ENCODE data around the gene NACC2. TPM values are rescaled to one million over a fixed set of nuclear protein-coding genes. Genes with fewer than 3 reads are reported as not detected.

NACC2 gene
- polyA plus RNA-seq, 1 donor from 2014 or later = 0.78 TPM

GRCh38 chr9:135990468-135991429 lies 104.3 kb downstream of the NACC2 start:
- Mint-ChIP-seq H3K4me1 (peaks cover 0 to 8% (median 7%) of the 10 kb centered on the region in 3 donors), H3K9me3 (no peaks in the 10 kb centered on the region), H3K4me3 (peak overlapping the region in 2 of 4 donors; percentile 38 to 67), H3K27ac (no peak overlapping the region), H3K27me3 (peaks cover 2% of the 10 kb centered on the region), H3K36me3 (no peaks in the 10 kb centered on the region)

- Mint-ChIP-seq H3K27ac (no peak overlapping the region), H3K9me3 (no peaks in the 10 kb centered on the region), H3K27me3 (peaks cover 2% of the 10 kb centered on the region), H3K4me3 (peak overlapping the region in 2 of 4 donors; percentile 38 to 67), H3K36me3 (no peaks in the 10 kb centered on the region), H3K4me1 (peaks cover 0 to 8% (median 7%) of the 10 kb centered on the region in 3 donors)
Observed at GRCh38 chr9:135989722-135990467, 105.2 kb downstream of the NACC2 start.

- H3K27me3 Mint-ChIP-seq = peaks cover 2% of the 10 kb centered on the region
- H3K4me1 Mint-ChIP-seq = peaks cover 0 to 7% (median 7%) of the 10 kb centered on the region in 3 donors
- no peak overlapping the region for H3K4me3 Mint-ChIP-seq
- H3K9me3 Mint-ChIP-seq = no peaks in the 10 kb centered on the region
- H3K36me3 Mint-ChIP-seq = no peaks in the 10 kb centered on the region
- H3K27ac Mint-ChIP-seq = no peak overlapping the region
Observed at GRCh38 chr9:135989157-135989556, 105.9 kb downstream of the NACC2 start.

- peaks cover 2% of the 10 kb centered on the region for H3K27me3 Mint-ChIP-seq
- H3K27ac Mint-ChIP-seq = no peak overlapping the region
Observed at GRCh38 chr9:135988493-135988892, 106.6 kb downstream of the NACC2 start.

GRCh38 chr9:135987838-135988404 lies 107.2 kb downstream of the NACC2 start:
- Mint-ChIP-seq H3K27me3 (peaks cover 2% of the 10 kb centered on the region), H3K9me3 (no peaks in the 10 kb centered on the region), H3K36me3 (no peaks in the 10 kb centered on the region), H3K4me1 (peaks cover 0 to 7% (median 7%) of the 10 kb centered on the region in 3 donors), H3K4me3 (no peak overlapping the region), H3K27ac (no peak overlapping the region)

More at GRCh38 chr9:135988493-135988892, 106.6 kb downstream of the NACC2 start:
- peak overlapping the region in 1 of 4 donors; percentile 63 for H3K4me3 Mint-ChIP-seq
- H3K4me1 Mint-ChIP-seq = peaks cover 0 to 7% (median 7%) of the 10 kb centered on the region in 3 donors
- H3K9me3 Mint-ChIP-seq = no peaks in the 10 kb centered on the region
- H3K36me3 Mint-ChIP-seq = no peaks in the 10 kb centered on the region

GRCh38 chr9:135986605-135987004 lies 108.5 kb downstream of the NACC2 start:
- Mint-ChIP-seq H3K36me3 (no peaks in the 10 kb centered on the region), H3K9me3 (no peaks in the 10 kb centered on the region), H3K4me3 (no peak overlapping the region), H3K4me1 (peaks cover 0 to 2% (median 2%) of the 10 kb centered on the region in 3 donors), H3K27ac (no peak overlapping the region), H3K27me3 (peaks cover 6% of the 10 kb centered on the region)

GRCh38 chr9:135985889-135986288 lies 109.2 kb downstream of the NACC2 start:
- Mint-ChIP-seq H3K36me3 (no peaks in the 10 kb centered on the region), H3K4me3 (peak overlapping the region in 1 of 4 donors; percentile 67)

GRCh38 chr9:135985459-135985774 lies 109.7 kb downstream of the NACC2 start:
- Mint-ChIP-seq H3K36me3 (no peaks in the 10 kb centered on the region), H3K4me3 (no peak overlapping the region), H3K9me3 (no peaks in the 10 kb centered on the region), H3K27ac (no peak overlapping the region), H3K4me1 (peaks cover 0 to 2% (median 1%) of the 10 kb centered on the region in 3 donors), H3K27me3 (peaks cover 6% of the 10 kb centered on the region)

More at GRCh38 chr9:135985889-135986288, 109.2 kb downstream of the NACC2 start:
- H3K4me1 Mint-ChIP-seq = peaks cover 0 to 2% (median 1%) of the 10 kb centered on the region in 3 donors
- H3K9me3 Mint-ChIP-seq = no peaks in the 10 kb centered on the region
- H3K27ac Mint-ChIP-seq = no peak overlapping the region
- H3K27me3 Mint-ChIP-seq = peaks cover 6% of the 10 kb centered on the region

- H3K27me3 Mint-ChIP-seq = peaks cover 8% of the 10 kb centered on the region
- H3K27ac Mint-ChIP-seq = no peak overlapping the region
- no peaks in the 10 kb centered on the region for H3K9me3 Mint-ChIP-seq
- no peak overlapping the region for H3K4me3 Mint-ChIP-seq
- peaks cover 0 to 1% (median 1%) of the 10 kb centered on the region in 3 donors for H3K4me1 Mint-ChIP-seq
- H3K36me3 Mint-ChIP-seq = no peaks in the 10 kb centered on the region
Observed at GRCh38 chr9:135984072-135984710, 110.9 kb downstream of the NACC2 start.

- no peaks in the 10 kb centered on the region for H3K36me3 Mint-ChIP-seq
- peaks cover 0 to 4% (median 4%) of the 10 kb centered on the region in 3 donors for H3K4me1 Mint-ChIP-seq
- H3K4me3 Mint-ChIP-seq = no peak overlapping the region
- H3K27me3 Mint-ChIP-seq = peaks cover 8% of the 10 kb centered on the region
- H3K9me3 Mint-ChIP-seq = no peaks in the 10 kb centered on the region
- H3K27ac Mint-ChIP-seq = no peak overlapping the region
Observed at GRCh38 chr9:135983208-135984071, 111.6 kb downstream of the NACC2 start.

- Mint-ChIP-seq H3K9me3 (no peaks in the 10 kb centered on the region), H3K27me3 (peaks cover 8% of the 10 kb centered on the region), H3K4me3 (no peak overlapping the region), H3K27ac (no peak overlapping the region), H3K4me1 (peaks cover 0 to 4% (median 4%) of the 10 kb centered on the region in 3 donors), H3K36me3 (no peaks in the 10 kb centered on the region)
Observed at GRCh38 chr9:135982499-135983207, 112.4 kb downstream of the NACC2 start.

- Mint-ChIP-seq H3K4me1 (peaks cover 0 to 4% (median 2%) of the 10 kb centered on the region in 3 donors), H3K36me3 (no peaks in the 10 kb centered on the region), H3K4me3 (no peak overlapping the region), H3K27me3 (peaks cover 11% of the 10 kb centered on the region), H3K9me3 (no peaks in the 10 kb centered on the region), H3K27ac (no peak overlapping the region)
Observed at GRCh38 chr9:135980926-135981630, 114.0 kb downstream of the NACC2 start.
